ENCODE measurements around the gene TRIM28. TPM values are rescaled to one million over a fixed set of nuclear protein-coding genes. Genes with fewer than 3 reads are reported as not detected.

TRIM28 gene
- total RNA-seq, 1 experiment from 2014 or later = 1,221 TPM

DNA sequence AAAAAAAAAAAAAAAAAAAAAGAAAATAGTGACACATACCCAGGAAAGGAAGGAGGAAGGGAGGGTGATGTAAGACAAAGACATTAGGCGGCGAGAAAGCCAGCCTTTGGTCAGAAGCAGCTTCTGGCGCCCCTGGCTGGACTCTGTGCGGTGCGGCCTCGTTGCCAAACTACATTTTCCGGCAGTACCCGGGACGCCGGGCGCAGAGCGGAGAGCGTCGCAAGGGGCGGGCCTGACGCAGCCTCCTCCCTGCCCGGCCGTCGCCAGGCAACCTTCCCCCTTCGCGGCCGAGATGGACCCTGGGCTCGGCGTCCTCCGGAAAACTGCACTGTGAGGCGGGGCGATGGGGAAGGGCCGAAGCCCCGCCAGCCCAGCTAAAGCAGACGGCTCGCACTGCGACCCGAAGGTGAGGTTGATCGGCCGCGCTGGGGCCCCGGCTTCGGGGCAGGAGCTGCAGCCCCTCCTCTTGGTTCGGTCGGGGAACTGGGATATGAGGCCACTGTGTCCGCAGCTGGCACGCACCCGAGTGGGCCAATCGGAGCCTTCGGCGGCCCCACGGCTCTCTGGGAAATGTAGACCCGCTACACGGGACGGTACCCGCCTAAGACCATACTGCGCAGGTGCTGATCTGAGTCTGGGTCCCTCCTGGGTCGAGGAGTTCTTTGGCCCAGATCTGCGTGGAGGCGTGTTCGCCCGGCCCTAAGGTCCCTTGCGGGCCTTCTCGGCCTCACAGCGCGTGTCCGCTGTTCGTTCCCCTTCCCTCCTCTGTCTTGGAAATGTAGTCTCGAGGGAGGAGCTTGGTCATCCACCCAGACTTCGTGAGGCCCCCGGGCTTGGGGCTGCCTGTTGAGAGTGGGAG, 31.5 kb downstream of the TRIM28 start (continued):
- TF ChIP-seq, protein P1, sequence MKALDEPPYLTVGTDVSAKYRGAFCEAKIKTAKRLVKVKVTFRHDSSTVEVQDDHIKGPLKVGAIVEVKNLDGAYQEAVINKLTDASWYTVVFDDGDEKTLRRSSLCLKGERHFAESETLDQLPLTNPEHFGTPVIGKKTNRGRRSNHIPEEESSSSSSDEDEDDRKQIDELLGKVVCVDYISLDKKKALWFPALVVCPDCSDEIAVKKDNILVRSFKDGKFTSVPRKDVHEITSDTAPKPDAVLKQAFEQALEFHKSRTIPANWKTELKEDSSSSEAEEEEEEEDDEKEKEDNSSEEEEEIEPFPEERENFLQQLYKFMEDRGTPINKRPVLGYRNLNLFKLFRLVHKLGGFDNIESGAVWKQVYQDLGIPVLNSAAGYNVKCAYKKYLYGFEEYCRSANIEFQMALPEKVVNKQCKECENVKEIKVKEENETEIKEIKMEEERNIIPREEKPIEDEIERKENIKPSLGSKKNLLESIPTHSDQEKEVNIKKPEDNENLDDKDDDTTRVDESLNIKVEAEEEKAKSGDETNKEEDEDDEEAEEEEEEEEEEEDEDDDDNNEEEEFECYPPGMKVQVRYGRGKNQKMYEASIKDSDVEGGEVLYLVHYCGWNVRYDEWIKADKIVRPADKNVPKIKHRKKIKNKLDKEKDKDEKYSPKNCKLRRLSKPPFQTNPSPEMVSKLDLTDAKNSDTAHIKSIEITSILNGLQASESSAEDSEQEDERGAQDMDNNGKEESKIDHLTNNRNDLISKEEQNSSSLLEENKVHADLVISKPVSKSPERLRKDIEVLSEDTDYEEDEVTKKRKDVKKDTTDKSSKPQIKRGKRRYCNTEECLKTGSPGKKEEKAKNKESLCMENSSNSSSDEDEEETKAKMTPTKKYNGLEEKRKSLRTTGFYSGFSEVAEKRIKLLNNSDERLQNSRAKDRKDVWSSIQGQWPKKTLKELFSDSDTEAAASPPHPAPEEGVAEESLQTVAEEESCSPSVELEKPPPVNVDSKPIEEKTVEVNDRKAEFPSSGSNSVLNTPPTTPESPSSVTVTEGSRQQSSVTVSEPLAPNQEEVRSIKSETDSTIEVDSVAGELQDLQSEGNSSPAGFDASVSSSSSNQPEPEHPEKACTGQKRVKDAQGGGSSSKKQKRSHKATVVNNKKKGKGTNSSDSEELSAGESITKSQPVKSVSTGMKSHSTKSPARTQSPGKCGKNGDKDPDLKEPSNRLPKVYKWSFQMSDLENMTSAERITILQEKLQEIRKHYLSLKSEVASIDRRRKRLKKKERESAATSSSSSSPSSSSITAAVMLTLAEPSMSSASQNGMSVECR (CRISPR knock-in tag; IDR thresholded peaks at IDR 0.05; ENCODE audit: borderline replicate concordance) = no peak
- TF ChIP-seq EMX1 (CRISPR knock-in tag; IDR thresholded peaks at IDR 0.05) (no peak), ZNF396 (CRISPR knock-in tag; IDR thresholded peaks at IDR 0.05; ENCODE audit: borderline replicate concordance) (no peak), ZNF671 (CRISPR knock-in tag; IDR thresholded peaks at IDR 0.05) (no peak), ESRRA (CRISPR knock-in tag; IDR thresholded peaks at IDR 0.05; ENCODE audit: borderline replicate concordance) (no peak), ZNF232 (CRISPR knock-in tag; IDR thresholded peaks at IDR 0.05) (0 out of 2 replicates have a peak, but pooled peaks have one; percentile 38), TEAD1 (CRISPR knock-in tag; IDR thresholded peaks at IDR 0.05) (no peak), RELA (CRISPR knock-in tag; IDR thresholded peaks at IDR 0.05; ENCODE audit: borderline replicate concordance) (peak; percentile 72; the same call in 1 of the 2 replicates), MXD4 (CRISPR knock-in tag; IDR thresholded peaks at IDR 0.05; ENCODE audit: borderline replicate concordance) (no peak), ELF4 (CRISPR knock-in tag; IDR thresholded peaks at IDR 0.05; ENCODE audit: low read depth) (no peak), IRF2 (CRISPR knock-in tag; IDR thresholded peaks at IDR 0.05; ENCODE audit: borderline replicate concordance, low read depth) (no peak), CREM (CRISPR knock-in tag; IDR thresholded peaks at IDR 0.05) (peak; percentile 76; the same call in 1 of the 2 replicates), NFYB (CRISPR knock-in tag; conservative IDR thresholded peaks at IDR 0.05; ENCODE audit: low read depth) (peak; percentile 74), OVOL2 (CRISPR knock-in tag; IDR thresholded peaks at IDR 0.05; ENCODE audit: borderline replicate concordance) (no peak)
- TF ChIP-seq, protein P2, sequence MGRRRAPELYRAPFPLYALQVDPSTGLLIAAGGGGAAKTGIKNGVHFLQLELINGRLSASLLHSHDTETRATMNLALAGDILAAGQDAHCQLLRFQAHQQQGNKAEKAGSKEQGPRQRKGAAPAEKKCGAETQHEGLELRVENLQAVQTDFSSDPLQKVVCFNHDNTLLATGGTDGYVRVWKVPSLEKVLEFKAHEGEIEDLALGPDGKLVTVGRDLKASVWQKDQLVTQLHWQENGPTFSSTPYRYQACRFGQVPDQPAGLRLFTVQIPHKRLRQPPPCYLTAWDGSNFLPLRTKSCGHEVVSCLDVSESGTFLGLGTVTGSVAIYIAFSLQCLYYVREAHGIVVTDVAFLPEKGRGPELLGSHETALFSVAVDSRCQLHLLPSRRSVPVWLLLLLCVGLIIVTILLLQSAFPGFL (CRISPR knock-in tag; IDR thresholded peaks at IDR 0.05; ENCODE audit: borderline replicate concordance) = no peak
- TF ChIP-seq, protein P3, sequence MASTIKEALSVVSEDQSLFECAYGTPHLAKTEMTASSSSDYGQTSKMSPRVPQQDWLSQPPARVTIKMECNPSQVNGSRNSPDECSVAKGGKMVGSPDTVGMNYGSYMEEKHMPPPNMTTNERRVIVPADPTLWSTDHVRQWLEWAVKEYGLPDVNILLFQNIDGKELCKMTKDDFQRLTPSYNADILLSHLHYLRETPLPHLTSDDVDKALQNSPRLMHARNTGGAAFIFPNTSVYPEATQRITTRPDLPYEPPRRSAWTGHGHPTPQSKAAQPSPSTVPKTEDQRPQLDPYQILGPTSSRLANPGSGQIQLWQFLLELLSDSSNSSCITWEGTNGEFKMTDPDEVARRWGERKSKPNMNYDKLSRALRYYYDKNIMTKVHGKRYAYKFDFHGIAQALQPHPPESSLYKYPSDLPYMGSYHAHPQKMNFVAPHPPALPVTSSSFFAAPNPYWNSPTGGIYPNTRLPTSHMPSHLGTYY (CRISPR knock-in tag; IDR thresholded peaks at IDR 0.05) = no peak
- TF ChIP-seq, protein P4, sequence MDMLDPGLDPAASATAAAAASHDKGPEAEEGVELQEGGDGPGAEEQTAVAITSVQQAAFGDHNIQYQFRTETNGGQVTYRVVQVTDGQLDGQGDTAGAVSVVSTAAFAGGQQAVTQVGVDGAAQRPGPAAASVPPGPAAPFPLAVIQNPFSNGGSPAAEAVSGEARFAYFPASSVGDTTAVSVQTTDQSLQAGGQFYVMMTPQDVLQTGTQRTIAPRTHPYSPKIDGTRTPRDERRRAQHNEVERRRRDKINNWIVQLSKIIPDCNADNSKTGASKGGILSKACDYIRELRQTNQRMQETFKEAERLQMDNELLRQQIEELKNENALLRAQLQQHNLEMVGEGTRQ (CRISPR knock-in tag; IDR thresholded peaks at IDR 0.05) = 0 out of 2 replicates have a peak, but pooled peaks have one; percentile 20
- TF ChIP-seq, protein P5, sequence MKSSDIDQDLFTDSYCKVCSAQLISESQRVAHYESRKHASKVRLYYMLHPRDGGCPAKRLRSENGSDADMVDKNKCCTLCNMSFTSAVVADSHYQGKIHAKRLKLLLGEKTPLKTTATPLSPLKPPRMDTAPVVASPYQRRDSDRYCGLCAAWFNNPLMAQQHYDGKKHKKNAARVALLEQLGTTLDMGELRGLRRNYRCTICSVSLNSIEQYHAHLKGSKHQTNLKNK (CRISPR knock-in tag; IDR thresholded peaks at IDR 0.05) = no peak
- TF ChIP-seq, protein P6, sequence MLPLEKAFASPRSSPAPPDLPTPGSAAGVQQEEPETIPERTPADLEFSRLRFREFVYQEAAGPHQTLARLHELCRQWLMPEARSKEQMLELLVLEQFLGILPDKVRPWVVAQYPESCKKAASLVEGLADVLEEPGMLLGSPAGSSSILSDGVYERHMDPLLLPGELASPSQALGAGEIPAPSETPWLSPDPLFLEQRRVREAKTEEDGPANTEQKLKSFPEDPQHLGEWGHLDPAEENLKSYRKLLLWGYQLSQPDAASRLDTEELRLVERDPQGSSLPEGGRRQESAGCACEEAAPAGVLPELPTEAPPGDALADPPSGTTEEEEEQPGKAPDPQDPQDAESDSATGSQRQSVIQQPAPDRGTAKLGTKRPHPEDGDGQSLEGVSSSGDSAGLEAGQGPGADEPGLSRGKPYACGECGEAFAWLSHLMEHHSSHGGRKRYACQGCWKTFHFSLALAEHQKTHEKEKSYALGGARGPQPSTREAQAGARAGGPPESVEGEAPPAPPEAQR (CRISPR knock-in tag; IDR thresholded peaks at IDR 0.05) = no peak
- TF ChIP-seq, protein P7, sequence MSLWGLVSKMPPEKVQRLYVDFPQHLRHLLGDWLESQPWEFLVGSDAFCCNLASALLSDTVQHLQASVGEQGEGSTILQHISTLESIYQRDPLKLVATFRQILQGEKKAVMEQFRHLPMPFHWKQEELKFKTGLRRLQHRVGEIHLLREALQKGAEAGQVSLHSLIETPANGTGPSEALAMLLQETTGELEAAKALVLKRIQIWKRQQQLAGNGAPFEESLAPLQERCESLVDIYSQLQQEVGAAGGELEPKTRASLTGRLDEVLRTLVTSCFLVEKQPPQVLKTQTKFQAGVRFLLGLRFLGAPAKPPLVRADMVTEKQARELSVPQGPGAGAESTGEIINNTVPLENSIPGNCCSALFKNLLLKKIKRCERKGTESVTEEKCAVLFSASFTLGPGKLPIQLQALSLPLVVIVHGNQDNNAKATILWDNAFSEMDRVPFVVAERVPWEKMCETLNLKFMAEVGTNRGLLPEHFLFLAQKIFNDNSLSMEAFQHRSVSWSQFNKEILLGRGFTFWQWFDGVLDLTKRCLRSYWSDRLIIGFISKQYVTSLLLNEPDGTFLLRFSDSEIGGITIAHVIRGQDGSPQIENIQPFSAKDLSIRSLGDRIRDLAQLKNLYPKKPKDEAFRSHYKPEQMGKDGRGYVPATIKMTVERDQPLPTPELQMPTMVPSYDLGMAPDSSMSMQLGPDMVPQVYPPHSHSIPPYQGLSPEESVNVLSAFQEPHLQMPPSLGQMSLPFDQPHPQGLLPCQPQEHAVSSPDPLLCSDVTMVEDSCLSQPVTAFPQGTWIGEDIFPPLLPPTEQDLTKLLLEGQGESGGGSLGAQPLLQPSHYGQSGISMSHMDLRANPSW (CRISPR knock-in tag; conservative IDR thresholded peaks at IDR 0.05; ENCODE audit: low read depth) = no peak
- TF ChIP-seq, protein P8, sequence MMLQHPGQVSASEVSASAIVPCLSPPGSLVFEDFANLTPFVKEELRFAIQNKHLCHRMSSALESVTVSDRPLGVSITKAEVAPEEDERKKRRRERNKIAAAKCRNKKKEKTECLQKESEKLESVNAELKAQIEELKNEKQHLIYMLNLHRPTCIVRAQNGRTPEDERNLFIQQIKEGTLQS (CRISPR knock-in tag; conservative IDR thresholded peaks at IDR 0.05) = no peak
- TF ChIP-seq, protein P9, sequence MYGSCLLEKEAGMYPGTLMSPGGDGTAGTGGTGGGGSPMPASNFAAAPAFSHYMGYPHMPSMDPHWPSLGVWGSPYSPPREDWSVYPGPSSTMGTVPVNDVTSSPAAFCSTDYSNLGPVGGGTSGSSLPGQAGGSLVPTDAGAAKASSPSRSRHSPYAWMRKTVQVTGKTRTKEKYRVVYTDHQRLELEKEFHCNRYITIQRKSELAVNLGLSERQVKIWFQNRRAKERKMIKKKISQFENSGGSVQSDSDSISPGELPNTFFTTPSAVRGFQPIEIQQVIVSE (CRISPR knock-in tag; IDR thresholded peaks at IDR 0.05; ENCODE audit: borderline replicate concordance) = no peak
- TF ChIP-seq, protein P10, sequence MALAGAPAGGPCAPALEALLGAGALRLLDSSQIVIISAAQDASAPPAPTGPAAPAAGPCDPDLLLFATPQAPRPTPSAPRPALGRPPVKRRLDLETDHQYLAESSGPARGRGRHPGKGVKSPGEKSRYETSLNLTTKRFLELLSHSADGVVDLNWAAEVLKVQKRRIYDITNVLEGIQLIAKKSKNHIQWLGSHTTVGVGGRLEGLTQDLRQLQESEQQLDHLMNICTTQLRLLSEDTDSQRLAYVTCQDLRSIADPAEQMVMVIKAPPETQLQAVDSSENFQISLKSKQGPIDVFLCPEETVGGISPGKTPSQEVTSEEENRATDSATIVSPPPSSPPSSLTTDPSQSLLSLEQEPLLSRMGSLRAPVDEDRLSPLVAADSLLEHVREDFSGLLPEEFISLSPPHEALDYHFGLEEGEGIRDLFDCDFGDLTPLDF (CRISPR knock-in tag; IDR thresholded peaks at IDR 0.05) = no peak
